H9 (cell line): ENCODE results near the gene COPS4. TPM values are rescaled to one million over a fixed set of nuclear protein-coding genes. Genes with fewer than 3 reads are reported as not detected.

Experiments used
- DNase-seq: peaks from one replicate; pipeline ENCODE4 v3.0.0-alpha.2; 2017
- H2AFZ ChIP-seq: one replicate; pipeline ENCODE4 v1.6.1; 2013; ENCODE audit warnings: mild to moderate bottlenecking, low read length, control low read depth, moderate library complexity
- H2AK5ac ChIP-seq: 2 replicates; pipeline ENCODE4 v1.6.1; 2013; ENCODE audit warnings: low read length, control low read depth, mixed read lengths; ENCODE audit not compliant: insufficient read length
- H2BK120ac ChIP-seq: one replicate; pipeline ENCODE4 v1.6.1; 2013; ENCODE audit warnings: low read depth, mild to moderate bottlenecking, low read length, control low read depth, inconsistent platforms; ENCODE audit not compliant: poor library complexity, severe bottlenecking
- H2BK12ac ChIP-seq: 2 replicates; pipeline ENCODE4 v1.6.1; 2013; ENCODE audit warnings: low read length, control low read depth, mixed read lengths, low read depth; ENCODE audit not compliant: insufficient read length
- H2BK15ac ChIP-seq: 2 replicates; pipeline ENCODE4 v1.6.1; 2013; ENCODE audit warnings: low read depth, low read length, control low read depth
- H2BK20ac ChIP-seq: one replicate; pipeline ENCODE4 v1.6.1; 2013; ENCODE audit warnings: low read depth, mild to moderate bottlenecking, low read length, control low read depth, inconsistent platforms; ENCODE audit not compliant: poor library complexity, severe bottlenecking
- H2BK5ac ChIP-seq: 2 replicates; pipeline ENCODE4 v1.6.1; 2013; ENCODE audit warnings: low read length, control low read depth, mixed read lengths; ENCODE audit not compliant: insufficient read length
- H3K14ac ChIP-seq: 2 replicates; pipeline ENCODE4 v1.6.1; 2013; ENCODE audit warnings: low read length, control low read depth; ENCODE audit not compliant: insufficient read depth
- H3K18ac ChIP-seq: 2 replicates; pipeline ENCODE4 v1.6.1; 2013; ENCODE audit warnings: low read depth, mild to moderate bottlenecking, mixed read lengths, low read length, control low read depth; ENCODE audit not compliant: insufficient read length
- H3K23ac ChIP-seq: 2 replicates; pipeline ENCODE4 v1.6.1; 2013; ENCODE audit warnings: low read length, control low read depth, mixed read lengths, low read depth; ENCODE audit not compliant: insufficient read length
- H3K23me2 ChIP-seq: 2 replicates; pipeline ENCODE4 v1.6.1; 2013; ENCODE audit warnings: low read depth, mild to moderate bottlenecking, mixed read lengths, low read length, control low read depth; ENCODE audit not compliant: insufficient read length, poor library complexity, severe bottlenecking
- H3K27ac ChIP-seq: 2 replicates; pipeline ENCODE4 v1.5.1; 2013; ENCODE audit warnings: low read length, control low read depth, mixed read lengths, low read depth; ENCODE audit not compliant: insufficient read length
- H3K27me3 ChIP-seq: 2 replicates; pipeline ENCODE4 v1.6.1; 2013; ENCODE audit warnings: low read length, control low read depth, inconsistent platforms; ENCODE audit not compliant: insufficient read depth
- H3K4ac ChIP-seq: 2 replicates; pipeline ENCODE4 v1.6.1; 2013; ENCODE audit warnings: low read depth, mild to moderate bottlenecking, control low read depth, inconsistent platforms, low read length, moderate library complexity
- H3K4me1 ChIP-seq: 2 replicates; pipeline ENCODE4 v1.6.1; 2013; ENCODE audit warnings: low read length, control low read depth, inconsistent platforms; ENCODE audit not compliant: insufficient read depth
- H3K4me2 ChIP-seq: 2 replicates; pipeline ENCODE4 v1.6.1; 2013; ENCODE audit warnings: low read length, control low read depth, mixed read lengths; ENCODE audit not compliant: insufficient read length, insufficient read depth
- H3K56ac ChIP-seq: 2 replicates; pipeline ENCODE4 v1.6.1; 2013; ENCODE audit warnings: low read depth, mild to moderate bottlenecking, mixed read lengths, low read length, control low read depth; ENCODE audit not compliant: insufficient read length
- H3K79me1 ChIP-seq: 2 replicates; pipeline ENCODE4 v1.6.1; 2013; ENCODE audit warnings: low read depth, mild to moderate bottlenecking, moderate library complexity, low read length, control low read depth, inconsistent platforms; ENCODE audit not compliant: insufficient read depth, poor library complexity, severe bottlenecking
- H3K79me2 ChIP-seq: 2 replicates; pipeline ENCODE4 v1.6.1; 2013; ENCODE audit warnings: low read length, control low read depth, inconsistent platforms; ENCODE audit not compliant: insufficient read depth
- H3K9ac ChIP-seq: 2 replicates; pipeline ENCODE4 v1.6.1; 2013; ENCODE audit warnings: low read length, control low read depth, mixed read lengths; ENCODE audit not compliant: insufficient read length; ENCODE audit errors: extremely low read depth
- H3K9me3 ChIP-seq: one replicate; pipeline ENCODE4 v1.6.1; 2013; ENCODE audit warnings: low read depth, low read length, inconsistent platforms; ENCODE audit not compliant: control insufficient read depth
- H3T11ph ChIP-seq: one replicate; pipeline ENCODE4 v1.6.1; 2013; ENCODE audit warnings: mild to moderate bottlenecking, low read length, control low read depth, inconsistent platforms
- H4K20me1 ChIP-seq: one replicate; pipeline ENCODE4 v1.6.1; 2013; ENCODE audit not compliant: control insufficient read depth, insufficient read length, insufficient read depth
- H4K5ac ChIP-seq: 2 replicates; pipeline ENCODE4 v1.6.1; 2013; ENCODE audit warnings: low read depth, mild to moderate bottlenecking, mixed read lengths, low read length, control low read depth; ENCODE audit not compliant: insufficient read length
- H4K8ac ChIP-seq: replicated peaks from 2 replicates; pipeline ENCODE4 v1.6.1; 2013; ENCODE audit warnings: low read length, control low read depth, mixed read lengths, low read depth; ENCODE audit not compliant: insufficient read length
- H4K91ac ChIP-seq: 2 replicates; pipeline ENCODE4 v1.6.1; 2013; ENCODE audit warnings: low read depth, mild to moderate bottlenecking, moderate library complexity, mixed read lengths, low read length, control low read depth; ENCODE audit not compliant: insufficient read length
- H3K27ac Mint-ChIP-seq, 3 experiments: 2 replicates in 2 of 3; 3 replicates in 1 of 3; pipeline ENCODE4 v1.8.0; 2020 to 2021; ENCODE audit warnings: mixed read lengths in 3 of 3, mild to moderate bottlenecking in 1 of 3, moderate library complexity in 1 of 3
- H3K27me3 Mint-ChIP-seq: 2 replicates; pipeline ENCODE4 v1.8.0; 2021; ENCODE audit warnings: low read depth, mild to moderate bottlenecking, moderate library complexity, mixed read lengths
- H3K36me3 Mint-ChIP-seq, 3 experiments: 2 replicates in 2 of 3; 3 replicates in 1 of 3; pipeline ENCODE4 v1.8.0; 2020 to 2021; ENCODE audit warnings: low read depth in 3 of 3, mixed read lengths in 3 of 3; ENCODE audit not compliant: insufficient read depth in 1 of 3
- H3K4me1 Mint-ChIP-seq, 2 experiments: 2 replicates each; pipeline ENCODE4 v1.8.0; 2020; ENCODE audit warnings: mixed read lengths in 2 of 2
- H3K4me3 Mint-ChIP-seq, 2 experiments: 2 replicates in 1 of 2; 3 replicates in 1 of 2; pipeline ENCODE4 v1.8.0; 2020 to 2021; ENCODE audit warnings: mild to moderate bottlenecking in 2 of 2, mixed read lengths in 2 of 2, moderate library complexity in 1 of 2
- H3K9me3 Mint-ChIP-seq, 2 experiments: 2 replicates in 1 of 2; 3 replicates in 1 of 2; pipeline ENCODE4 v1.8.0; 2020; ENCODE audit warnings: mild to moderate bottlenecking in 2 of 2, mixed read lengths in 2 of 2, moderate library complexity in 1 of 2
- WGBS: extraction: QIAGEN DNeasy Blood & Tissue Kit; methylation state at CpG from one replicate; pipeline ENCODE4 v1.1.7; 2013; ENCODE audit warnings: missing lambda C conversion rate, low lambda C conversion rate, mixed read lengths; ENCODE audit not compliant: insufficient read length; ENCODE audit errors: extremely low coverage; 5-methylcytosine and 5-hydroxymethylcytosine counted together
- total RNA-seq: library from RNA; stranded (reverse); gene quantifications from 2 replicates; pipeline ENCODE4 v1.2.1, GENCODE V29; 2021
- TF ChIP-seq, protein P1 (sequence below): fragments of 200-600 bp; sonication (generic); conservative IDR thresholded peaks from 3 replicates; pipeline ENCODE4 v1.8.0; 2021; ENCODE audit warnings: antibody characterized with exemption, mild to moderate bottlenecking

Gene COPS4
- total RNA-seq, 1 experiment from 2014 or later, result 39.9 TPM

DNA sequence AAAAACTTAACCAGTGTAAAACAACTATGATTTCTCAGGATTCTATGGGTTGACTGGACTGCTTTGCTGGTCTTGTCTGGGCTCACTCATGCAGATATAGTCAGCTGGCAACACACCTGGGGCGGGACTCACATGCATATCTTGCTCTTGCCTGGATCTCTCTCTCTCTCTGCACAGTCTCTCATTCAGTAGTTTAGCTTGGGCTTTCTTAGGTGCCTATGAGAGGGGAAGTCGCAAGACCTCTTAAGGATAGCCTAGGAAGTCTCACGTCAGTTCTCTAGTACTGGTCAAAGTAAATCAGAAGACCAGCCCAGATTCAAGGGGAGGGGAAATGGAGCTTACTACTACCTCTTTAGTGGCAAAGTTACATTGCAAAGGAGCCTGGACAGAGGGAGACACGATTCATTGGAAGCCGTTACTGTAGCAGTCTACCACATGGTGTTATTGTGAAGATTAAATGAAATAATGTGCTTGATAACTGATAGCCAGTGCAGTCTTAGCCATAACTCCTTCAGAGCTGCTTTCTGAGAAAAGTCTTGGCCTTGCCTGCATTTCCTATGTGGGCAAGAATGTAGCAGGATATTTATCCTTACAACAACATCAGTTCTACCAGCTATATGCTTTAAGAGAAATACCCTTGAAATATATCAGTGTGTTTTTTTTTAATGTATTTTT is 2.1 kb downstream of the COPS4 start:
- no peak overlapping the region for H3K27ac ChIP-seq
- no peaks in the 10 kb centered on the region; the same call in 1 of the 2 replicates for H3K4me1 ChIP-seq
- H3K9ac ChIP-seq, result no peak overlapping the region
- H3K18ac ChIP-seq, result no peak overlapping the region
- H3K4me2 ChIP-seq, result no peak overlapping the region
- H3K14ac ChIP-seq, result no peak overlapping the region
- TF ChIP-seq, protein P1, sequence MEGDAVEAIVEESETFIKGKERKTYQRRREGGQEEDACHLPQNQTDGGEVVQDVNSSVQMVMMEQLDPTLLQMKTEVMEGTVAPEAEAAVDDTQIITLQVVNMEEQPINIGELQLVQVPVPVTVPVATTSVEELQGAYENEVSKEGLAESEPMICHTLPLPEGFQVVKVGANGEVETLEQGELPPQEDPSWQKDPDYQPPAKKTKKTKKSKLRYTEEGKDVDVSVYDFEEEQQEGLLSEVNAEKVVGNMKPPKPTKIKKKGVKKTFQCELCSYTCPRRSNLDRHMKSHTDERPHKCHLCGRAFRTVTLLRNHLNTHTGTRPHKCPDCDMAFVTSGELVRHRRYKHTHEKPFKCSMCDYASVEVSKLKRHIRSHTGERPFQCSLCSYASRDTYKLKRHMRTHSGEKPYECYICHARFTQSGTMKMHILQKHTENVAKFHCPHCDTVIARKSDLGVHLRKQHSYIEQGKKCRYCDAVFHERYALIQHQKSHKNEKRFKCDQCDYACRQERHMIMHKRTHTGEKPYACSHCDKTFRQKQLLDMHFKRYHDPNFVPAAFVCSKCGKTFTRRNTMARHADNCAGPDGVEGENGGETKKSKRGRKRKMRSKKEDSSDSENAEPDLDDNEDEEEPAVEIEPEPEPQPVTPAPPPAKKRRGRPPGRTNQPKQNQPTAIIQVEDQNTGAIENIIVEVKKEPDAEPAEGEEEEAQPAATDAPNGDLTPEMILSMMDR, result no peak
- H2BK5ac ChIP-seq, result no peak overlapping the region
- no peak overlapping the region for H2BK20ac ChIP-seq
- H3K56ac ChIP-seq, result no peak overlapping the region
- no peak overlapping the region for H2BK120ac ChIP-seq
- Mint-ChIP-seq H3K9me3 (no peaks in the 10 kb centered on the region), H3K4me1 (peaks cover 7 to 11% of the 10 kb centered on the region in 2 experiments), H3K27me3 (peaks cover 3% of the 10 kb centered on the region), H3K36me3 (no peaks in the 10 kb centered on the region; a peak in 4 of 7 replicates), H3K27ac (peak overlapping the region in 1 of 3 experiments; percentile 31; a peak in 1 of 7 replicates), H3K4me3 (peak overlapping the region in 1 of 2 experiments; percentile 16; a peak in 1 of 5 replicates)
- peaks cover 3% of the 10 kb centered on the region for H3K79me1 ChIP-seq
- H3K23ac ChIP-seq, result no peak overlapping the region
- no peak overlapping the region for H2AFZ ChIP-seq
- H4K5ac ChIP-seq, result no peak overlapping the region
- no peaks in the 10 kb centered on the region for H3K9me3 ChIP-seq
- no peak overlapping the region for H4K91ac ChIP-seq
- WGBS, result no CpG with 5 or more reads among the region's 5 CpGs
- H4K8ac ChIP-seq, result no peak overlapping the region
- no peak overlapping the region for H3T11ph ChIP-seq
- H3K79me2 ChIP-seq, result peaks cover 5% of the 10 kb centered on the region; the same call in 1 of the 2 replicates
- no peak overlapping the region for H3K4ac ChIP-seq
- no peak for DNase-seq
- no peak overlapping the region for H2BK12ac ChIP-seq
- H2BK15ac ChIP-seq, result no peak overlapping the region
- no peaks in the 10 kb centered on the region for H4K20me1 ChIP-seq
- H2AK5ac ChIP-seq, result no peak overlapping the region
- H3K27me3 ChIP-seq, result no peaks in the 10 kb centered on the region
- H3K23me2 ChIP-seq, result peaks cover 6% of the 10 kb centered on the region
